ENCODE results near the gene FMNL1.

GRCh38 chr17:45195424-45195823 lies 26.3 kb upstream of the FMNL1 start:
- TF ChIP-seq CTCF (IDR thresholded peaks at IDR 0.05 in 2 of 3, conservative IDR thresholded peaks at IDR 0.05 in 1 of 3; ENCODE audit: control insufficient read depth in 2 of 3, extremely low read depth in 1 of 3, insufficient read depth in 1 of 3, low read depth in 3 of 3, low read length in 3 of 3) (no peak), NFIC (IDR thresholded peaks at IDR 0.05; ENCODE audit: low read depth, low read length) (no peak), ZSCAN29 (IDR thresholded peaks at IDR 0.05) (no peak), EZH2 (IDR thresholded peaks at IDR 0.05; ENCODE audit: borderline replicate concordance, control insufficient read depth, low read depth, low read length) (no peak), MTA3 (IDR thresholded peaks at IDR 0.05; ENCODE audit: borderline replicate concordance, low read length) (no peak), ZZZ3 (IDR thresholded peaks at IDR 0.05; ENCODE audit: control insufficient read depth, insufficient read length, low read depth) (no peak), NBN (IDR thresholded peaks at IDR 0.05) (no peak), FOXM1 (IDR thresholded peaks at IDR 0.05; ENCODE audit: low read depth, low read length) (no peak), CHD4 (IDR thresholded peaks at IDR 0.05) (no peak), POLR2AphosphoS5 (IDR thresholded peaks at IDR 0.05; ENCODE audit: low read length) (no peak)
